ENCODE data around the gene MESD.

DNA sequence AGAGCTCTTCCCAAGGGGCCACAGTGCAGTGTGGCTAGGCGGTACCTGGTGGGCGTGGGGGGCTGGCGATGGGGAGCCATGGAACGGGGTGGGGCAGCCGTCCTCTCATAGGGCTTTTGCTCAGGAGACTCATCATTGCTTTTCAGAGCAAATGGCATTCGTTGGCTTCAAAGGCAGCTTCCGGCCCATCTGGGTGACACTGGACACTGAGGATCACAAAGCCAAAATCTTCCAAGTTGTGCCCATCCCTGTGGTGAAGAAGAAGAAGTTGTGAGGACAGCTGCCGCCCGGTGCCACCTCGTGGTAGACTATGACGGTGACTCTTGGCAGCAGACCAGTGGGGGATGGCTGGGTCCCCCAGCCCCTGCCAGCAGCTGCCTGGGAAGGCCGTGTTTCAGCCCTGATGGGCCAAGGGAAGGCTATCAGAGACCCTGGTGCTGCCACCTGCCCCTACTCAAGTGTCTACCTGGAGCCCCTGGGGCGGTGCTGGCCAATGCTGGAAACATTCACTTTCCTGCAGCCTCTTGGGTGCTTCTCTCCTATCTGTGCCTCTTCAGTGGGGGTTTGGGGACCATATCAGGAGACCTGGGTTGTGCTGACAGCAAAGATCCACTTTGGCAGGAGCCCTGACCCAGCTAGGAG, 40.8 kb downstream of the MESD start:
- TF ChIP-seq, protein P1, sequence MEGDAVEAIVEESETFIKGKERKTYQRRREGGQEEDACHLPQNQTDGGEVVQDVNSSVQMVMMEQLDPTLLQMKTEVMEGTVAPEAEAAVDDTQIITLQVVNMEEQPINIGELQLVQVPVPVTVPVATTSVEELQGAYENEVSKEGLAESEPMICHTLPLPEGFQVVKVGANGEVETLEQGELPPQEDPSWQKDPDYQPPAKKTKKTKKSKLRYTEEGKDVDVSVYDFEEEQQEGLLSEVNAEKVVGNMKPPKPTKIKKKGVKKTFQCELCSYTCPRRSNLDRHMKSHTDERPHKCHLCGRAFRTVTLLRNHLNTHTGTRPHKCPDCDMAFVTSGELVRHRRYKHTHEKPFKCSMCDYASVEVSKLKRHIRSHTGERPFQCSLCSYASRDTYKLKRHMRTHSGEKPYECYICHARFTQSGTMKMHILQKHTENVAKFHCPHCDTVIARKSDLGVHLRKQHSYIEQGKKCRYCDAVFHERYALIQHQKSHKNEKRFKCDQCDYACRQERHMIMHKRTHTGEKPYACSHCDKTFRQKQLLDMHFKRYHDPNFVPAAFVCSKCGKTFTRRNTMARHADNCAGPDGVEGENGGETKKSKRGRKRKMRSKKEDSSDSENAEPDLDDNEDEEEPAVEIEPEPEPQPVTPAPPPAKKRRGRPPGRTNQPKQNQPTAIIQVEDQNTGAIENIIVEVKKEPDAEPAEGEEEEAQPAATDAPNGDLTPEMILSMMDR (IDR thresholded peaks at IDR 0.05), result no peak
- TF ChIP-seq POLR2AphosphoS5 (IDR thresholded peaks at IDR 0.05), result no peak
